SK-N-SH treated with all-trans-retinoic acid at 6 μM for 48 hours (cell line): ENCODE measurements around the gene ABCD3.

ENCODE experiments used
- BACH2 ChIP-seq: fragments of 250-450 bp; sonication (Bioruptor Pico); IDR thresholded peaks from 2 replicates; pipeline ENCODE4 v1.9.0; 2021; ENCODE audit warnings: mild to moderate bottlenecking, borderline replicate concordance
- GLIS3 ChIP-seq: fragments of 250-450 bp; sonication (Bioruptor Pico); IDR thresholded peaks from 2 replicates; pipeline ENCODE4 v1.5.0; 2020; ENCODE audit warnings: mild to moderate bottlenecking, moderate library complexity
- PPARA ChIP-seq: fragments of 250-450 bp; sonication (Bioruptor Pico); IDR thresholded peaks from 2 replicates; pipeline ENCODE4 v1.5.0; 2020; ENCODE audit warnings: mild to moderate bottlenecking, borderline replicate concordance
- RARB ChIP-seq: fragments of 250-450 bp; sonication (Bioruptor Pico); IDR thresholded peaks from 2 replicates; pipeline ENCODE4 v1.8.0; 2021; ENCODE audit warnings: mild to moderate bottlenecking, moderate library complexity
- TCF4 ChIP-seq: fragments of 250-450 bp; sonication (Bioruptor Pico); IDR thresholded peaks from 2 replicates; pipeline ENCODE4 v1.8.0; 2021; ENCODE audit warnings: mild to moderate bottlenecking, moderate library complexity, borderline replicate concordance
- ZC3H10 ChIP-seq: fragments of 250-450 bp; sonication (Bioruptor Pico); IDR thresholded peaks from 2 replicates; pipeline ENCODE4 v1.5.1; 2021; ENCODE audit warnings: mild to moderate bottlenecking, moderate library complexity
- ZFP3 ChIP-seq: fragments of 250-450 bp; sonication (Bioruptor Pico); IDR thresholded peaks from 2 replicates; pipeline ENCODE4 v1.5.0; 2020; ENCODE audit warnings: mild to moderate bottlenecking, moderate library complexity
- ZFP30 ChIP-seq: fragments of 450-650 bp; formaldehyde crosslinking; IDR thresholded peaks from 2 replicates; pipeline ENCODE4 v1.5.0; 2022; ENCODE audit warnings: mild to moderate bottlenecking, moderate library complexity
- TF ChIP-seq, protein P1 (sequence below): fragments of 250-450 bp; sonication (Bioruptor Pico); IDR thresholded peaks from 2 replicates; pipeline ENCODE4 v1.8.0; 2021; ENCODE audit warnings: low read depth, mild to moderate bottlenecking, moderate library complexity, borderline replicate concordance
- TF ChIP-seq, protein P2 (sequence below): fragments of 250-450 bp; sonication (Bioruptor Pico); IDR thresholded peaks from 2 replicates; pipeline ENCODE4 v1.5.0; 2020; ENCODE audit warnings: mild to moderate bottlenecking, moderate library complexity
- TF ChIP-seq, protein P3 (sequence below): fragments of 250-450 bp; sonication (Bioruptor Pico); IDR thresholded peaks from 2 replicates; pipeline ENCODE4 v1.5.1; 2020; ENCODE audit warnings: low read depth, mild to moderate bottlenecking, moderate library complexity
- TF ChIP-seq, protein P4 (sequence below): fragments of 250-450 bp; sonication (Bioruptor Pico); IDR thresholded peaks from 2 replicates; pipeline ENCODE4 v1.8.0; 2020; ENCODE audit warnings: mild to moderate bottlenecking, moderate library complexity, borderline replicate concordance

DNA sequence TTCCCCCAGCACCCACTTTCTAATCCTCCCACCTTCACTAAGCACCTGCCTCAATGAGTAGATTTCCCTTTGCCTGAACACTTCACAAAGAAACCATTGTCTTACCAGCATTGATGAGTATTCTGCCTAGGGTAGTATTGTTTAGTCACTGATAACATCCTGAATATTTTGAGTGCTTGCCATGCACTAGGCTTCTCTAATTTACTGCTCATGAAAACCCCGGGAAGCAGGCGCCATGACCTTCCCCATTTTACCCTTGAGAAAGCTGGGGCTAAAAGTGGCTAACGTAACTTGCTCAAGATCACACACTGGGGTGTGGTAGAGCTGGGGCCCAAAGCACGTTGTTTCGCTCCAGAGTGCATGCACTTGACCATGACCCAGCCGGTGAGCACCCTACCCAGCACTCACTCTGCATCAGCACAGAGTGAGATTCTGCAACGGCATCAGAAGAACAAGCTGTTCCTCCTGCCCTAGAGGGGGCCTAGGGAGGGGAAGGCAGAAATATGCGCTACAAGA, 133.9 kb downstream of the ABCD3 start:
- TF ChIP-seq, protein P1, sequence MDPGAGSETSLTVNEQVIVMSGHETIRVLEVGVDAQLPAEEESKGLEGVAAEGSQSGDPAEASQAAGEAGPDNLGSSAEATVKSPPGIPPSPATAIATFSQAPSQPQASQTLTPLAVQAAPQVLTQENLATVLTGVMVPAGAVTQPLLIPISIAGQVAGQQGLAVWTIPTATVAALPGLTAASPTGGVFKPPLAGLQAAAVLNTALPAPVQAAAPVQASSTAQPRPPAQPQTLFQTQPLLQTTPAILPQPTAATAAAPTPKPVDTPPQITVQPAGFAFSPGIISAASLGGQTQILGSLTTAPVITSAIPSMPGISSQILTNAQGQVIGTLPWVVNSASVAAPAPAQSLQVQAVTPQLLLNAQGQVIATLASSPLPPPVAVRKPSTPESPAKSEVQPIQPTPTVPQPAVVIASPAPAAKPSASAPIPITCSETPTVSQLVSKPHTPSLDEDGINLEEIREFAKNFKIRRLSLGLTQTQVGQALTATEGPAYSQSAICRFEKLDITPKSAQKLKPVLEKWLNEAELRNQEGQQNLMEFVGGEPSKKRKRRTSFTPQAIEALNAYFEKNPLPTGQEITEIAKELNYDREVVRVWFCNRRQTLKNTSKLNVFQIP (CRISPR knock-in tag): no peak
- TF ChIP-seq, protein P2, sequence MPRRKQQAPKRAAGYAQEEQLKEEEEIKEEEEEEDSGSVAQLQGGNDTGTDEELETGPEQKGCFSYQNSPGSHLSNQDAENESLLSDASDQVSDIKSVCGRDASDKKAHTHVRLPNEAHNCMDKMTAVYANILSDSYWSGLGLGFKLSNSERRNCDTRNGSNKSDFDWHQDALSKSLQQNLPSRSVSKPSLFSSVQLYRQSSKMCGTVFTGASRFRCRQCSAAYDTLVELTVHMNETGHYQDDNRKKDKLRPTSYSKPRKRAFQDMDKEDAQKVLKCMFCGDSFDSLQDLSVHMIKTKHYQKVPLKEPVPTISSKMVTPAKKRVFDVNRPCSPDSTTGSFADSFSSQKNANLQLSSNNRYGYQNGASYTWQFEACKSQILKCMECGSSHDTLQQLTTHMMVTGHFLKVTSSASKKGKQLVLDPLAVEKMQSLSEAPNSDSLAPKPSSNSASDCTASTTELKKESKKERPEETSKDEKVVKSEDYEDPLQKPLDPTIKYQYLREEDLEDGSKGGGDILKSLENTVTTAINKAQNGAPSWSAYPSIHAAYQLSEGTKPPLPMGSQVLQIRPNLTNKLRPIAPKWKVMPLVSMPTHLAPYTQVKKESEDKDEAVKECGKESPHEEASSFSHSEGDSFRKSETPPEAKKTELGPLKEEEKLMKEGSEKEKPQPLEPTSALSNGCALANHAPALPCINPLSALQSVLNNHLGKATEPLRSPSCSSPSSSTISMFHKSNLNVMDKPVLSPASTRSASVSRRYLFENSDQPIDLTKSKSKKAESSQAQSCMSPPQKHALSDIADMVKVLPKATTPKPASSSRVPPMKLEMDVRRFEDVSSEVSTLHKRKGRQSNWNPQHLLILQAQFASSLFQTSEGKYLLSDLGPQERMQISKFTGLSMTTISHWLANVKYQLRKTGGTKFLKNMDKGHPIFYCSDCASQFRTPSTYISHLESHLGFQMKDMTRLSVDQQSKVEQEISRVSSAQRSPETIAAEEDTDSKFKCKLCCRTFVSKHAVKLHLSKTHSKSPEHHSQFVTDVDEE: no peak
- no peak for TF ChIP-seq ZFP30
- TF ChIP-seq BACH2 (CRISPR knock-in tag): no peak
- TF ChIP-seq ZFP3 (CRISPR knock-in tag): no peak
- TF ChIP-seq, protein P3, sequence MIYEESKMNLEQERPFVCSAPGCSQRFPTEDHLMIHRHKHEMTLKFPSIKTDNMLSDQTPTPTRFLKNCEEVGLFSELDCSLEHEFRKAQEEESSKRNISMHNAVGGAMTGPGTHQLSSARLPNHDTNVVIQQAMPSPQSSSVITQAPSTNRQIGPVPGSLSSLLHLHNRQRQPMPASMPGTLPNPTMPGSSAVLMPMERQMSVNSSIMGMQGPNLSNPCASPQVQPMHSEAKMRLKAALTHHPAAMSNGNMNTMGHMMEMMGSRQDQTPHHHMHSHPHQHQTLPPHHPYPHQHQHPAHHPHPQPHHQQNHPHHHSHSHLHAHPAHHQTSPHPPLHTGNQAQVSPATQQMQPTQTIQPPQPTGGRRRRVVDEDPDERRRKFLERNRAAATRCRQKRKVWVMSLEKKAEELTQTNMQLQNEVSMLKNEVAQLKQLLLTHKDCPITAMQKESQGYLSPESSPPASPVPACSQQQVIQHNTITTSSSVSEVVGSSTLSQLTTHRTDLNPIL (CRISPR knock-in tag): no peak
- TF ChIP-seq GLIS3: no peak
- TF ChIP-seq PPARA (CRISPR knock-in tag): no peak
- TF ChIP-seq, protein P4, sequence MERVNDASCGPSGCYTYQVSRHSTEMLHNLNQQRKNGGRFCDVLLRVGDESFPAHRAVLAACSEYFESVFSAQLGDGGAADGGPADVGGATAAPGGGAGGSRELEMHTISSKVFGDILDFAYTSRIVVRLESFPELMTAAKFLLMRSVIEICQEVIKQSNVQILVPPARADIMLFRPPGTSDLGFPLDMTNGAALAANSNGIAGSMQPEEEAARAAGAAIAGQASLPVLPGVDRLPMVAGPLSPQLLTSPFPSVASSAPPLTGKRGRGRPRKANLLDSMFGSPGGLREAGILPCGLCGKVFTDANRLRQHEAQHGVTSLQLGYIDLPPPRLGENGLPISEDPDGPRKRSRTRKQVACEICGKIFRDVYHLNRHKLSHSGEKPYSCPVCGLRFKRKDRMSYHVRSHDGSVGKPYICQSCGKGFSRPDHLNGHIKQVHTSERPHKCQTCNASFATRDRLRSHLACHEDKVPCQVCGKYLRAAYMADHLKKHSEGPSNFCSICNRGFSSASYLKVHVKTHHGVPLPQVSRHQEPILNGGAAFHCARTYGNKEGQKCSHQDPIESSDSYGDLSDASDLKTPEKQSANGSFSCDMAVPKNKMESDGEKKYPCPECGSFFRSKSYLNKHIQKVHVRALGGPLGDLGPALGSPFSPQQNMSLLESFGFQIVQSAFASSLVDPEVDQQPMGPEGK: no peak
- no peak for TF ChIP-seq ZC3H10 (CRISPR knock-in tag)
- TF ChIP-seq RARB (CRISPR knock-in tag): no peak
- TF ChIP-seq TCF4 (CRISPR knock-in tag): no peak
